ENCODE measurements around the gene JKAMP.

JKAMP gene

GRCh38 chr14:59540852-59541251, 56.5 kb downstream of the JKAMP start:
- no peak for DNase-seq (ENCODE audit: low read depth in 2 of 2)

- no peak for DNase-seq (ENCODE audit: low read depth in 2 of 2)
These were observed 57.4 kb downstream of the JKAMP start for GRCh38 chr14:59541731-59542130.

GRCh38 chr14:59543873-59544272, 59.6 kb downstream of the JKAMP start:
- no peak for DNase-seq (ENCODE audit: low read depth in 2 of 2)

GRCh38 chr14:59547310-59547709, 63.0 kb downstream of the JKAMP start:
- no peak for DNase-seq (ENCODE audit: low read depth in 2 of 2)

Measured in stimulated activated CD8-positive, alpha-beta memory T cell treated with anti-CD3 and anti-CD28 coated beads, Interleukin-2, amount 100 ng/mL, for 1 hour (primary cell).